Liver (tissue), 9 donors: ENCODE data around the gene NMUR1. TPM values are rescaled to one million over a fixed set of nuclear protein-coding genes. Genes with fewer than 3 reads are reported as not detected.
"Not testable (repeated sequence)": the region's sequence is repeated elsewhere in the genome, so short reads cannot be mapped to it uniquely, and the experiment has no call there.

Experiments
- DNase-seq: peaks from one replicate; pipeline ENCODE4 v3.0.0-alpha.2; 2017; ENCODE audit warnings: low spot score
- H3K27ac ChIP-seq, 2 donors: one replicate each; pipeline ENCODE4 v1.7.0; 2013; ENCODE audit warnings: inconsistent platforms in 2 of 2, low read length in 2 of 2, control low read depth in 1 of 2, low read depth in 1 of 2, mild to moderate bottlenecking in 1 of 2
- H3K27me3 ChIP-seq, 4 donors: one replicate each; pipeline versions ENCODE4 v1.6.1 to v1.7.0; 2013; ENCODE audit warnings: low read length in 3 of 4, inconsistent platforms in 1 of 4, mild to moderate bottlenecking in 1 of 4, moderate library complexity in 1 of 4; ENCODE audit not compliant: control insufficient read depth in 4 of 4, insufficient read depth in 4 of 4
- H3K36me3 ChIP-seq, 4 donors: one replicate each; pipeline versions ENCODE4 v1.6.1 to v1.7.0; 2013; ENCODE audit warnings: low read length in 3 of 4, mild to moderate bottlenecking in 3 of 4, low read depth in 1 of 4, moderate library complexity in 1 of 4; ENCODE audit not compliant: control insufficient read depth in 4 of 4, insufficient read depth in 3 of 4
- H3K4me1 ChIP-seq, 4 donors: one replicate each; pipeline versions ENCODE4 v1.6.1 to v1.7.0; 2013; ENCODE audit warnings: low read length in 3 of 4, mild to moderate bottlenecking in 3 of 4, moderate library complexity in 1 of 4; ENCODE audit not compliant: control insufficient read depth in 4 of 4, insufficient read depth in 4 of 4
- H3K4me3 ChIP-seq, 3 donors: one replicate each; pipeline versions ENCODE4 v1.6.1 to v1.7.0; 2013; ENCODE audit warnings: low read length in 3 of 3, control low read depth in 1 of 3, low read depth in 1 of 3, mild to moderate bottlenecking in 1 of 3
- H3K9ac ChIP-seq, 2 donors: one replicate each; pipeline ENCODE4 v1.7.0; 2013; ENCODE audit warnings: low read length in 2 of 2, mild to moderate bottlenecking in 2 of 2, moderate library complexity in 2 of 2, control low read depth in 1 of 2, low read depth in 1 of 2
- H3K9me3 ChIP-seq, 4 donors: one replicate each; pipeline versions ENCODE4 v1.6.1 to v1.7.0; 2013; ENCODE audit warnings: low read length in 3 of 4; ENCODE audit not compliant: control insufficient read depth in 4 of 4
- ATF3 ChIP-seq: IDR thresholded peaks from 2 replicates; pipeline ENCODE4 v1.6.1; 2016; ENCODE audit warnings: antibody characterized with exemption
- EGR1 ChIP-seq, 2 donors: IDR thresholded peaks; 2 replicates each; pipeline ENCODE4 v1.6.1; 2016 to 2018; ENCODE audit warnings: antibody characterized with exemption in 2 of 2, low read depth in 2 of 2
- FOXA1 ChIP-seq: IDR thresholded peaks from 2 replicates; pipeline ENCODE4 v1.6.1; 2016; ENCODE audit warnings: antibody characterized with exemption
- FOXA2 ChIP-seq: IDR thresholded peaks from 2 replicates; pipeline ENCODE4 v1.6.1; 2016; ENCODE audit warnings: antibody characterized with exemption
- GABPA ChIP-seq, 2 donors: IDR thresholded peaks in 1 of 2; conservative IDR thresholded peaks in 1 of 2; 2 replicates each; pipeline ENCODE4 v1.6.1; 2016; ENCODE audit warnings: antibody characterized with exemption in 2 of 2, mild to moderate bottlenecking in 1 of 2, moderate library complexity in 1 of 2
- HNF4A ChIP-seq, 2 donors: conservative IDR thresholded peaks; 2 replicates each; pipeline ENCODE4 v1.6.1; 2016; ENCODE audit warnings: antibody characterized with exemption in 2 of 2, mild to moderate bottlenecking in 2 of 2
- HNF4G ChIP-seq: IDR thresholded peaks from 2 replicates; pipeline ENCODE4 v1.6.1; 2016; ENCODE audit warnings: antibody characterized with exemption
- JUND ChIP-seq, 2 donors: IDR thresholded peaks; 2 replicates each; pipeline ENCODE4 v1.6.1; 2016; ENCODE audit warnings: antibody characterized with exemption in 2 of 2
- NR2F2 ChIP-seq: IDR thresholded peaks from 2 replicates; pipeline ENCODE4 v1.6.1; 2016; ENCODE audit warnings: antibody characterized with exemption
- REST ChIP-seq: IDR thresholded peaks from 2 replicates; pipeline ENCODE4 v1.6.1; 2016; ENCODE audit warnings: antibody characterized with exemption, mild to moderate bottlenecking
- RXRA ChIP-seq, 2 donors: IDR thresholded peaks; 2 replicates each; pipeline ENCODE4 v1.6.1; 2017 to 2018; ENCODE audit warnings: antibody characterized with exemption in 2 of 2, mild to moderate bottlenecking in 1 of 2
- SP1 ChIP-seq: IDR thresholded peaks from 2 replicates; pipeline ENCODE4 v1.6.1; 2018; ENCODE audit warnings: antibody characterized with exemption, mild to moderate bottlenecking
- TAF1 ChIP-seq: conservative IDR thresholded peaks from 2 replicates; pipeline ENCODE4 v1.6.1; 2016; ENCODE audit warnings: antibody characterized with exemption, mild to moderate bottlenecking
- YY1 ChIP-seq: IDR thresholded peaks from 2 replicates; pipeline ENCODE4 v1.6.1; 2016; ENCODE audit warnings: antibody characterized with exemption, mild to moderate bottlenecking
- ZBTB33 ChIP-seq: IDR thresholded peaks from 2 replicates; pipeline ENCODE4 v1.6.1; 2016; ENCODE audit warnings: antibody characterized with exemption
- WGBS: extraction: QIAGEN DNeasy Blood & Tissue Kit; methylation state at CpG from one replicate; pipeline ENCODE4 v1.1.7; 2013; 5-methylcytosine and 5-hydroxymethylcytosine counted together
- polyA plus RNA-seq, 2 donors: library from polyadenylated mRNA; stranded (reverse) in 1 of 2; unstranded in 1 of 2; fragments of 200-250 nt in 1 of 2; fragments of >200 nt in 1 of 2; fragmentation: Nextera tagmentation in 1 of 2; extraction: Ambion mirVana in 1 of 2; gene quantifications; one replicate each; pipeline versions ENCODE4 v1.2.1 to v1.2.3, GENCODE V29; 2013 to 2015
- total RNA-seq, 2 donors: library from RNA; depleted of rRNA; stranded (reverse); fragments of >200 nt; gene quantifications; one replicate each; pipeline ENCODE4 v1.2.3, GENCODE V29; 2014
- donor health status: healthy.
- donor health status: healthy.
- donor health status: healthy.
- donor health status: healthy.
- donor health status: healthy.

The NMUR1 gene
- total and polyA plus RNA-seq, 4 donors = 0.23 to 0.84 (median 0.52) TPM

- 81% methylated on average over 7 of the region's 7 CpGs for WGBS
- Histone ChIP-seq H3K36me3 (no peaks in the 10 kb centered on the region), H3K27me3 (no peaks in the 10 kb centered on the region), H3K4me3 (no peak overlapping the region), H3K9ac (no peak overlapping the region), H3K27ac (no peak overlapping the region), H3K9me3 (no peaks in the 10 kb centered on the region), H3K4me1 (peaks cover 0 to 6% (median 0%) of the 10 kb centered on the region in 4 donors)
- TF ChIP-seq REST (no peak), HNF4G (no peak), RXRA (IDR thresholded peaks at IDR 0.05) (no peak), FOXA1 (no peak), ZBTB33 (no peak), TAF1 (no peak), SP1 (no peak), FOXA2 (no peak), ATF3 (no peak), EGR1 (IDR thresholded peaks at IDR 0.05; ENCODE audit: low read depth in 2 of 2) (no peak), JUND (IDR thresholded peaks at IDR 0.05) (no peak), HNF4A (conservative IDR thresholded peaks at IDR 0.05) (no peak)
- no peak for DNase-seq
These were observed 26.7 kb upstream of the NMUR1 start for GRCh38 chr2:231556981-231557380.

GRCh38 chr2:231556496-231556895 lies 26.3 kb upstream of the NMUR1 start:
- H3K4me3 ChIP-seq, H3K36me3 ChIP-seq: not testable (repeated sequence)
- 97% methylated on average over 8 of the region's 8 CpGs for WGBS

GRCh38 chr2:231554748-231555545 lies 24.7 kb upstream of the NMUR1 start:
- TF ChIP-seq FOXA2 = no peak
- TF ChIP-seq REST = no peak
- TF ChIP-seq GABPA (IDR thresholded peaks at IDR 0.05 in 1 of 2, conservative IDR thresholded peaks at IDR 0.05 in 1 of 2) = no peak
- TF ChIP-seq FOXA1 = no peak
- no peak for TF ChIP-seq ATF3
- no peak for TF ChIP-seq NR2F2
- no peak for TF ChIP-seq YY1
- no peak for TF ChIP-seq JUND (IDR thresholded peaks at IDR 0.05)
- Histone ChIP-seq H3K27ac (peak overlapping the region; percentile 49 to 67), H3K9me3 (no peaks in the 10 kb centered on the region), H3K27me3 (no peaks in the 10 kb centered on the region), H3K9ac (no peak overlapping the region), H3K4me3 (no peak overlapping the region), H3K36me3 (no peaks in the 10 kb centered on the region), H3K4me1 (peaks cover 0 to 6% (median 0%) of the 10 kb centered on the region in 4 donors)
- no peak for DNase-seq
- WGBS = 66% methylated on average over 14 of the region's 14 CpGs

More at GRCh38 chr2:231556496-231556895, 26.3 kb upstream of the NMUR1 start:
- H3K27ac ChIP-seq, DNase-seq, H3K4me1 ChIP-seq, H3K27me3 ChIP-seq, H3K9ac ChIP-seq, H3K9me3 ChIP-seq: not testable (repeated sequence)
